Mucosa of descending colon (tissue), 3 donors: ENCODE results near the gene IER3. TPM values are rescaled to one million over a fixed set of nuclear protein-coding genes. Genes with fewer than 3 reads are reported as not detected.

Experiments used
- ATAC-seq: fragments of 200-7000 bp; cut with Tn5 transposase; one replicate; pipeline ENCODE4 v1.9.1; 2020; ENCODE audit warnings: mild to moderate bottlenecking, moderate library complexity
- DNase-seq, 3 donors: peaks; one replicate each; pipeline ENCODE4 v3.0.0-alpha.2; 2020
- H3K36me3 ChIP-seq: fragments of 200-600 bp; one replicate; pipeline ENCODE4 v1.8.0; 2021; ENCODE audit warnings: low read depth, mild to moderate bottlenecking
- H3K4me1 ChIP-seq: fragments of 200-600 bp; one replicate; pipeline ENCODE4 v1.8.0; 2021; ENCODE audit warnings: low read depth, mild to moderate bottlenecking
- H3K4me3 ChIP-seq: fragments of 200-600 bp; one replicate; pipeline ENCODE4 v1.8.0; 2021; ENCODE audit warnings: mild to moderate bottlenecking
- H3K9me3 ChIP-seq: fragments of 200-600 bp; one replicate; pipeline ENCODE4 v1.8.0; 2021; ENCODE audit warnings: mild to moderate bottlenecking
- intact Hi-C, 2 donors: fragments of 100-400 bp; cut with DNase I in 1 of 2; cut with micrococcal nuclease in 1 of 2; formaldehyde crosslinking; loops; one replicate each; pipeline versions ENCODE4 v1.11.0 to v1.11.1; 2022; cut with DNase I, micrococcal nuclease
- total RNA-seq, 3 donors: library from RNA; stranded (reverse); fragmentation: NEBNext Ultra II Directional in 2 of 3; extraction: Animal tissue kit (Norgen Biotek cat#: 25700) in 2 of 3; gene quantifications; one replicate each; pipeline versions ENCODE4 v1.2.1 to v1.2.4, GENCODE V29; 2021 to 2023
- TF ChIP-seq, protein P1 (sequence below): fragments of 200-600 bp; IDR thresholded peaks from one replicate; pipeline ENCODE4 v1.8.0; 2022; ENCODE audit warnings: antibody characterized with exemption, mild to moderate bottlenecking
- donor health status: DM: no; HTN: no; CAD: no; lungs with moderate emphysema.
- donor health status: DM: no; HTN: no; CAD: no.
- donor health status: DM: no; HTN: yes; CAD: no.

IER3 gene
- total RNA-seq, 3 donors from 2014 or later = 64.0 to 183 (median 67.6) TPM

DNA sequence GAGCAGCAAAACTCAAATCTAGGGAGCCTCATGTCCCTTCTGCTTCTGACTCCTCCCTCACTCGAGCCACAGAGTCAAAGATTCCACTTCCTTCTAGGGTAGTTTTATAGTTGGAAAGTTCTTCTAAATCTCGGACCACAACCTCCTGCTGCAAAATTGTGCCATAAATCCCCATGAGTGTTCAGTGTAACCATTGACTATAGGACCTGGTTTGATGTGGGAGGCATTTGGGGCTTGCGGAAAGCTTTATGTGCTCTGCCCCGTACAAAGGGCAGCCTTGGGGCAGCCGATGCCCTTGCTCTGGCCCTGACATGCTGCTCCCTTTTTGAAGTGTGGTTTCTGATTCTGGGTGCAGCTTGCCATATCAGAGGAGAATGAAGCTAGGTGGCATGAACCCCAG, 43.6 kb upstream of the IER3 start:
- ATAC-seq (peak; percentile 70), DNase-seq (no peak)

DNA sequence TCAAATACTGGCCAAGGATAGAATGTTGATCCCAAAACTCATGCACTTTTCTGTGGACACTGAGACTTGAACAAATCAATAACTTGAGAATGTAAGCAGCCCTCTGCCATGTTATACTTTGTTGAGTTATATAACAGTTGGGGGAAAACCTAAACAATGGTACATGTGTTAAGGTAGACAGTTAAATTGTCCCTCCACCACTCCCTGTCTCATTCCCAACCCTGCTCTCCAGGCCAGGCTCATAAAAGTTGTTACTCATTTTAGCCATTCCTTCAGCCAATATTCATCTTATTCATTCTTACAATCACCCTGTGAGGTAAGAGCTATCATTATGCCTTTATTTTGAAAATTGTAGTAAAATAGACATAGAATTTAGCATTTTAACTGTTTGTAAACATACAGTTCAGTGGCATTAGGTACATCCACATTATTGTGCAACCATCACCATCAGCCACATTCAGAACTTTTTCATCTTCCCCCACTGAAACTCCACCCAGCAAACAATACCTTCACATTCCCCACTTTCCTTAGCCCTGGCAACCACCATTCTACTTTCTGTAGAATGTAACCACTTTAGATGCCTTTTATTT, 38.2 kb upstream of the IER3 start:
- Histone ChIP-seq H3K4me1 (peaks cover 40% of the 10 kb centered on the region), H3K4me3 (no peak overlapping the region), H3K9me3 (no peaks in the 10 kb centered on the region), H3K36me3 (no peaks in the 10 kb centered on the region)
- ATAC-seq (peak; percentile 81), DNase-seq (no peak)
- intact Hi-C loops = no loop called here
- TF ChIP-seq, protein P1, sequence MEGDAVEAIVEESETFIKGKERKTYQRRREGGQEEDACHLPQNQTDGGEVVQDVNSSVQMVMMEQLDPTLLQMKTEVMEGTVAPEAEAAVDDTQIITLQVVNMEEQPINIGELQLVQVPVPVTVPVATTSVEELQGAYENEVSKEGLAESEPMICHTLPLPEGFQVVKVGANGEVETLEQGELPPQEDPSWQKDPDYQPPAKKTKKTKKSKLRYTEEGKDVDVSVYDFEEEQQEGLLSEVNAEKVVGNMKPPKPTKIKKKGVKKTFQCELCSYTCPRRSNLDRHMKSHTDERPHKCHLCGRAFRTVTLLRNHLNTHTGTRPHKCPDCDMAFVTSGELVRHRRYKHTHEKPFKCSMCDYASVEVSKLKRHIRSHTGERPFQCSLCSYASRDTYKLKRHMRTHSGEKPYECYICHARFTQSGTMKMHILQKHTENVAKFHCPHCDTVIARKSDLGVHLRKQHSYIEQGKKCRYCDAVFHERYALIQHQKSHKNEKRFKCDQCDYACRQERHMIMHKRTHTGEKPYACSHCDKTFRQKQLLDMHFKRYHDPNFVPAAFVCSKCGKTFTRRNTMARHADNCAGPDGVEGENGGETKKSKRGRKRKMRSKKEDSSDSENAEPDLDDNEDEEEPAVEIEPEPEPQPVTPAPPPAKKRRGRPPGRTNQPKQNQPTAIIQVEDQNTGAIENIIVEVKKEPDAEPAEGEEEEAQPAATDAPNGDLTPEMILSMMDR = no peak

More for the DNA sequence above, 43.6 kb upstream of the IER3 start:
- peaks cover 1% of the 10 kb centered on the region for H3K4me1 ChIP-seq
- intact Hi-C loops = no loop called here
- TF ChIP-seq, protein P1 = no peak
- H3K4me3 ChIP-seq = no peak overlapping the region
- no peaks in the 10 kb centered on the region for H3K9me3 ChIP-seq
- no peaks in the 10 kb centered on the region for H3K36me3 ChIP-seq

DNA sequence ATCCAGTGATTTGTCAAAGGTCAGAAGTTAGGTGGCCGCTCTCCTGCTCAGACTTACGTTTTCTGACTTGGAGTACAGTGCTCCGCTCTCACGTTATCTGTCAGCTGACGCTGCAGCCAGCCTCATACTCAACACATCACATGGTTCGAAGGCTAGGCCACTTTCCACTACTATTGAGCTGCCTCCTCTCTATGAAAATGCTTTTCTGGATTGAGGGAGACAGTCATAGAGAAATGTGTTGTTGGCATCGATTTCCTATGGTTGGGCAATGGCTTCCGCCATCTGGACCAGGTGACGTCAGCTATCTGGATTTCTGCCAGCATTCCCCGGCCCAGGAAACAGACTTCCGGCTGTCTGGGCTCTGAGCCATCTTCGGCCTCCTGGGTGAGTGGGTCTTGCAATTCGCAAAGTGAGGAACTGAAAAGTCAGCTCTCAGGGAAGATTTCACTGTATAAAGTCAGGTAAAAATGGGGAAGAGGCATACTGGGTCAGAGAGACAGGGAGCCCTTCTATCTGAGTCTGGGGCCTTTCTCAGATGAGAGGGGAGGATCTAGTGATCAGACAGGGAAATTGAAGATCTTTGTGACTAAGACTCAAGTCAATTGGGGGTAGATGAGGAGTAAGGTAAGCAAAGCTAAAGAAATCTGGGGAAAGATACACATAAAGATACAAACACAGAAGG, 37.5 kb upstream of the IER3 start:
- Histone ChIP-seq H3K36me3 (no peaks in the 10 kb centered on the region), H3K4me3 (no peak overlapping the region), H3K9me3 (no peaks in the 10 kb centered on the region), H3K4me1 (peaks cover 45% of the 10 kb centered on the region)
- peak; percentile 84 for ATAC-seq
- peak; percentile 94 to 98 (median 96) for DNase-seq
- TF ChIP-seq, protein P1 = no peak
- intact Hi-C loops = no loop called here

DNA sequence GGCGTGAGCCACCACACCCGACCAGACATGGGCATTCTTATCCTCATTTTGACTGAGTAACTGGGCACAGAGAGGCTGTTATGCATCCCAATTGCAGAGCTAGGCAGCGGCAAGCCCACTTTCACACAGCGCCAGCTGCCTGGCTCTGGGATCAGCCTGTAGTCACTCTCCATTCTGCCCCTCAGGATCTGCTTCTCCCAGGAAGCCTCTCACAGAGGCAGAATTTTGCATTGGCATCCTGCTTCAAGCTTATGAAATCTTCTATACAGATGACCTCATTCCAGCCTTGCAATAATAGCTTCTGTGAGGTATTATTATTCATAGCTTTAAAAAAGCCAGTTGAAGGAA, 37.0 kb upstream of the IER3 start:
- no peak for DNase-seq
- intact Hi-C loops = no loop called here
- TF ChIP-seq, protein P1 = no peak
- no peaks in the 10 kb centered on the region for H3K9me3 ChIP-seq
- H3K36me3 ChIP-seq = no peaks in the 10 kb centered on the region
- ATAC-seq = no peak
- H3K4me1 ChIP-seq = peaks cover 45% of the 10 kb centered on the region
- H3K4me3 ChIP-seq = no peak overlapping the region

DNA sequence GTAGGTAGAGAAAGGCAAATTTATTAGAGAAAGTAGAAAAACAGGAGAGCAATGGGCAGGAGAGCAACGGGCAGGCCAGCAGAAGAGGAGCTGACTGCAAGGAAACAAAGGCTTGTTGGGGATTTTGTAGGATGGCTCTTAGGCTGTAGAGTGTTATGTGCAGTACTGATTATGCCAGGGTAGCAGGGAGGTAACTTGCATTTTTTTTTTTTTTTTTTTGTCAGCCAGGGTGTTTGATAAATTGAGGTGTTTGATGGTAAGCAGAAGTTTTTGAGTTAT, 36.2 kb upstream of the IER3 start:
- Histone ChIP-seq H3K4me3 (no peak overlapping the region), H3K4me1 (peaks cover 45% of the 10 kb centered on the region), H3K9me3 (no peaks in the 10 kb centered on the region), H3K36me3 (no peaks in the 10 kb centered on the region)
- ATAC-seq = no peak
- intact Hi-C loops = no loop called here
- no peak for DNase-seq
- TF ChIP-seq, protein P1 = no peak
